ENCODE data around the gene CREG1.

Gene CREG1

GRCh38 chr1:167502719-167503462 is 50.7 kb downstream of the CREG1 start:
- DNase-seq: no peak

- no peak for DNase-seq
Measured at GRCh38 chr1:167502192-167502551, 51.4 kb downstream of the CREG1 start.

- peak; percentile 50 to 51 for DNase-seq
Measured at GRCh38 chr1:167501515-167502191, 51.9 kb downstream of the CREG1 start.

- DNase-seq: no peak
Measured at GRCh38 chr1:167500283-167500860, 53.2 kb downstream of the CREG1 start.

GRCh38 chr1:167499664-167500101 is 53.9 kb downstream of the CREG1 start:
- no peak for DNase-seq

- DNase-seq: no peak
Measured at GRCh38 chr1:167499106-167499505, 54.5 kb downstream of the CREG1 start.

GRCh38 chr1:167496797-167497619 is 56.6 kb downstream of the CREG1 start:
- no peak for DNase-seq

- no peak for DNase-seq
Measured at GRCh38 chr1:167493372-167493771, 60.2 kb downstream of the CREG1 start.

- DNase-seq: peak in 1 of 2 experiments; percentile 28
Measured at GRCh38 chr1:167492481-167492910, 61.1 kb downstream of the CREG1 start.

GRCh38 chr1:167491586-167492461 is 61.7 kb downstream of the CREG1 start:
- no peak for DNase-seq

Data from activated CD4-positive, alpha-beta T cell treated with anti-CD3 and anti-CD28 coated beads, Interleukin-2, amount 50 U/mL, for 4 hours (primary cell).